KG1 (cell line): ENCODE data around the gene PALB2.

Source experiments
- DNase-seq: peaks from one replicate; lab custom pipeline; 2025; lab: John Stamatoyannopoulos, UW

PALB2 gene

DNA sequence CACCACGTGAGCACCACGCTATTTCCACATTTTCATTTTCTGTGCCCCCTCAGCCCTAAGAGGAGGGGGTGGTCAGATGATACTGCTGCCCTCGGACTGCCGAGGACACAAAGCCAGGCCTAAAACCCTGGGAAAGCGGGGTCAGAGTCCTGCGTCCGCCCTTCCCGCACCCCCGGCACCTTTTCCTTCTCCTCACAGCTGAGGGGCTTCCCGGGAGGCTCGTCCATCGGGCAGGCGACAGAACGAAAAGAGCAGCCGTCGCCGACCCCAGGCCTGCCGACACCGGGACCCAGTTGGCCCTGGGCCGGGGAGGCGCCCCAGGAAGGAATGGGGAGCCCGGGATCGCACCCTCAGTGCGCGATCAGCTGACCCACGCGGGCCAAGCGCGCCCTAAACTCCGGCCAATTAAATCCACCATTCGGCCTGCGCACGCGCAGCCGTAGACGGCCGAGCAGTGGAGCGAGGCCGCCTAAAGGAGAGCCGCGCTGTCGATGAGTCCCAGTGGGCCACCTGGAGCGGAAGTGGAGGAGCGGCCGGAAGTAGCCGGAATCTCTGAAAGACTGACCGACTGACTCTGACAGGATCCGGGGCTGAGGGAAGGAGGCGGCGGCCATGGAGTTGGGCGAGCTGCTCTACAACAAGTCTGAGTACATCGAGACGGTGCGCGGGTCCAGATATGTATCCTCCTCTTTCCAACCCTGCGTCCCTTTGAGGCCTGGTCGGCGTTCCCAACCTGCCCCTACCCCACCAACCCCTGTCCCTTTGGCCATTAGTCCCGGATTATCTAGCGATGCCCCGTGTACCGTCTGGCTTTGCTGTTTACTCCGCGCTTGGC, at the start of gene PALB2, which contains the start of gene DCTN5:
PALB2 (minus strand) TSS at position 380 of the 835 bp plus-strand sequence; CDS start at position 227, 153 bp downstream.
DCTN5 (plus strand) TSS at position 536 of the 835 bp plus-strand sequence; CDS start at position 613, 77 bp downstream.
- peak; percentile 68 for DNase-seq

- DNase-seq: no peak
Observed at GRCh38 chr16:23689442-23690187, 48.5 kb upstream of the PALB2 start.

DNA sequence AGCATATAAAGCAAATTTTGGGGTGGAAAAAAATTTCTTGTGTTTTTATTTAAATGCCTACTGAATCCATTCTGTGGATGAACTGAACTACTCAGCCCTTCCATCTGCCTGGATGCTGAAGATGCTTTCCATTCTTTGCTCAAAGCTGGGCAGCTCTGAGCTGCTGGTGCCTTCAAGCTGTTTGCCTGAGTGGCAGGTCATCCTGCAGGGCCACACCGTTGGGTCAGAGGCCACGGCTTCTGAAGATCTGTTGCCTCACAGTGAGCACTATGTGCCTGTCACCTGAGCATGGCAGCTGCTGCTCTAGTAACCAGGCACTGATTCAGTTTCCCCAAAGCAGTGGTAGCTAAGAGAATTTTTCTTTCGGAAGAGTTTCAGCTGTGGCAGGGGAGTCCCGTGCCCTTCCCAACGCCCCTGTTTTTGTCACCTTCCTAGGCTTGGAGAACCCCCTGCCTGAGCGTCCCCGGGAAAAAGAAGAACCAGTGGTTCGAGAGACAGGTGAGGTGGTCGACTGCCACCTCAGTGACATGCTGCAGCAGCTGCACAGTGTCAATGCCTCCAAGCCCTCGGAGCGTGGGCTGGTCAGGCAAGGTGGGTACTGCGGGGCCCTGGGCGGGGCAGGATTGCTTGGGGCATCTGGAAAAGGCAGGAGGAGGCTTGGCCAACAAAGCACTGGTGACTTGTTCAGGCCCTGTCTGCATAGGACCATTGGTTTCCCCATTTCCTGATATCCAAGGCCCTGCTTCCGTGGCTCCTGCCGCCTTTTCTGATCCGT, 46.1 kb upstream of the PALB2 start:
- DNase-seq: no peak

DNA sequence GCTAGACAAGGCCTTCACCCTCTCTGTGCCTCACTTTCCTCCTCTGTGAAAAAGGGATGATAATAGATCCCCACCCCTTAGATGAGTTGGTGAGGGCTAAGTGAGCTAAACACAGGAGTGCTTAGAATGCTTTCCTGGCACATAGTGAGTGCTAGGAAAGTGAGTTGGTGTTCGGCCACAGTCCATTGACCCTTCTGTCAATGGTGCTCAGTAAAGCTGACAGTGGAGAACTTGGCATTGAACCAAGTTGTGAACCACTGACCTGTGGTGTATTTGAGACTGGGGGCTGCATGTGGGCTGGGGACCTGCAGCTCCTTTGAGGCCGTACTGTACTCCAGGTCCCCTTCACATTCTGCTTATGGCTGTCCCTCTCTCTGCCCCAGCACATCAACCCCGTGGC, 42.4 kb upstream of the PALB2 start:
- no peak for DNase-seq

DNA sequence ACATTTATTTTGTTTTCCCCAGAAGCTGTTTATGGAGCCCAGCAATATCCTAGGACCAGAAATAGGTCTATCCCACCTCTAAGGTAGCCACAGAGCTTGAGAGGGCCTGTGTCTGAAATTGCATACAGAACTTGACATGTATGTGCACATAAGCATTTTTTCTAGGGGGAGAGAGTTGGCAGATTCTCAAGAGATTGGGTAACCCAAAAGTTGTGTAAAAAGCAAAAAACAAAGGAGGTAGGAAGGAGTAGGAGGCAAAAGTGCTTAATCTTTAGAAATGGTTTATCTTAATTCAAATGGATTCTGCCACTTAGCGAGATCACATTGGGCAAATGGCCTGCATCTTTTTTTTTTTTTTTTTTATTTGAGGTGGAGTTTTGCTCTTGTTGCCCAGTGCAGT, 41.1 kb upstream of the PALB2 start:
- no peak for DNase-seq

DNA sequence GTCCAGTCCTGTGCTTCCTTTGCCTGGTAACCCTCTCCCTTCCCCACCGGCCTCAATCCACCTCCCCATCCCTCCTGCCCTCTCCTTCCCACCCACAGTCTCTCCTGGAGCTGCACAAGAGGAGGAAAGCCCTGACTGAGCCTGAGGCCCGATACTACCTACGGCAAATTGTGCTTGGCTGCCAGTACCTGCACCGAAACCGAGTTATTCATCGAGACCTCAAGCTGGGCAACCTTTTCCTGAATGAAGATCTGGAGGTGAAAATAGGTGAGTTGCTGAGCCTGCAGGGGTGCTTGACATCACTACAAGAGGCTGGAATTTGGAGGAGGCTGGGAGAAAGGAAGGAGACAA, 38.9 kb upstream of the PALB2 start:
- no peak for DNase-seq

DNA sequence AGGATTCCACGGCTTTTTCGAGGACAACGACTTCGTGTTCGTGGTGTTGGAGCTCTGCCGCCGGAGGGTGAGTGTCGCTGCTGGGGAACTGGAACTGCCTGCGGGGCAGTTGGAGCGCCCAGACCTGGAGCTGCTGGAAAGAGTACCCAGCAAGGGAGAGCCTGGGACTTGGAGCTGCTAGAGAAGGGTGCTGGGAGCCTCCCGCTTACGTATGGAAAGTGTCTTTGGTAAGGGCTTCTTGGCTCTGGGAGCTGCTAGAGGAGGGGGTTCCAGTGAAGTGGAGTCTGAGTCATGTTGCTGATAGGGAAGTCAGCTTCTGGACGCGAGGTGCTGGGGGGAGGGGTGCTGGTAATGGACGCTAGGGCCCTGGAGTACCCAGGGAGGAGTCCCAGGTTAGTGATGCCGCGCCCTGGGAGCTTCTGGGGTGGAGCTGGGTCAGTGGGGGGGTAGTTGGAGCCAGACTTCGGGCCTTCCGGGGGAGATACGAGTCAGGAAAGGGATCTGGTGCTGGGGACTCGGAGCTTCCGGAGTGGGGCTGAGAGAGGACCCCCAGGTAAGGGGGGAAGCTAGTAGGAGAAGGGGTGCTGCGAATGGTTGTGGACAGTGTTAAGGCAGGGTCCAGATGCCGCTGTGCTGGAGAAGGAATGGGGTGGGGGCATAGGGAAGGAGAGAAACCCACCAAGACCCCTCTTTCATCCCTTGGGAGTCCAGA, 38.3 kb upstream of the PALB2 start:
- DNase-seq: no peak

GRCh38 chr16:23678430-23679273, 37.5 kb upstream of the PALB2 start, which contains the start of gene PLK1:
PLK1 (plus strand) TSS chr16:23678889; CDS start chr16:23678933, 44 bp downstream.
- DNase-seq: peak; percentile 88

DNA sequence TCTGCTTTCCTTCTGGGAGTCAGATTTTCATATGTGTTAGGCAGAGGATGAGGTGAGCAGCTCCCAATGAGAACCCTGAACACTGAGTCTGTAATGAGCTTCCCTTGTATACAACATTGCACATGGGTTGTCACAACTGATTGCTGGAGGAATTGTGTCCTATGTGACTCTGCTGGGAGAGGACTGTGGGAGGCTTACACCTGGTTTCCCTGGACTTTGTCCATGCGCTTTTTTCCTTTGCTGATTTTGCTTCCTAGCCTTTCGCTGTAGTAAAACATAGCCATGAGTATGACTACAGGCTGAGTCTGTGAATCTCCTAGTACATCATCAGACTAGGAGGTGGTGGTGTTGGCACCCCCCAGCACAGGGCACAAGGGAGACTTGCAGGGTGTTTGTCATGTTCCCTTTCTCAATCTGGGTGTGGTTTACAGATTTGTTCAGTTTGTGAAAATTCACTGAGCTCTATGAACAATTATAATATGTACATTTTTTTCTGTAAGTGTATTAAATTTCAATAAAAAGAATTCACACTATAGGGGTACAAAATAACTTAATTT, 35.9 kb upstream of the PALB2 start:
- DNase-seq: no peak

DNA sequence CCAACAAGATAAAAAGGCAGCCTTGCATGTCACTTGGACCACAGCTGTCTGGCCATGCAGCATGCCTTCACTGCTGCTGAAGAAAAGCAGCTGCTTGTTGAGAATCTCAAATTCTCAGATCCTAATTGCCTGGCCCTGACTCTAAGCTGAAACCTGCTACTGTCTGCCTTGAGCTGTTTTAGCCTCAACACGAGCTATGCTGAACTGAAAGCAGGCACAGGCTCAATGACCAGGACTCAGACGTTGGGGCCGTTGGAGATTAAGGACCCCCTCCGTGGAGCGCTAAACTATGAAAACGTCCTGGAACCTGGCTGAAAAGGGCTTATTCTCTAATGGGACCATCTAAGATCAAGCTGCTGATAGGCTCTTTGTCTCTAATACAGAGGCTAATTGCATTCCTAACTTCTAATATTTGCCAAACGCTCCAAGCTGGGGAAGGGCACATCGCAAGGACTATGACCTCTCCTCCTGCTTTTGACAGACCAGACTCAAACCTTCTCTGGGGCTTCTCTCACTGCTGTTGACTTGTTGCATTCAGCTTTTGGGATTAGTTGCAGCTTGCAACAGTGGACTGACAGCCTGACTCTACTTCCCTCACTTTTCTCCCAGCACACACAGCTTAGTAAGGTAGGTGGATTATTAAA, 33.0 kb upstream of the PALB2 start:
- DNase-seq: no peak

DNA sequence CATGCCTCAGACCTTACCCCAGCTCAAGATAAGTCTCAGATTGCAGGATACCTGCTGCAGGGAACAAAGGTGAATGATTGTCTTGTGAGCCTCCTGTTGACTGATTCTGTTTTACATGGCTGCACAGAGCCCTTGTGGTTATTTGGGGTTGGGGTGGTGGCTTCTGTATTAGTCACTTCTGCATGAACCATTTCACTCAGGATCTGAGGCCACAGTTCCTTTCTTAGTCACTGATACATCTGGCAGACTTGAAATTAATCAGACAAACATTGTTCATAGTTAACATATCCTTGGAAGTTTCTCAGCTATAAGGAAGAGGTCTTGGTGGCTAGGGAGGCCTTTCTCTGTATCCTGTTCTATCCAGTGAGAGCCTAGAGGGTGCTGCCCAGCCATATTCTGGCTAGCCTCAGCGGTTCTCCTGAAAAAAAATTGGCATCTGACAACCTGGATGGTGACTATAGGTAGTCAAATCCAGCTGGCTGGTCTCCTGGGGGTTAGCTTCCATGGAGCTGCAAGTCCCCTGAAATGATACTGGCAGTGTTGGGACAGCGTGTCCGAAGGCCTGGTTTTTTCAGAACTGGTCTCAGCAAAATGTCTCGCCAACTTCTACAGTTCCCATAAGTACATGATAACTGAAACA, 29.1 kb upstream of the PALB2 start:
- no peak for DNase-seq

DNA sequence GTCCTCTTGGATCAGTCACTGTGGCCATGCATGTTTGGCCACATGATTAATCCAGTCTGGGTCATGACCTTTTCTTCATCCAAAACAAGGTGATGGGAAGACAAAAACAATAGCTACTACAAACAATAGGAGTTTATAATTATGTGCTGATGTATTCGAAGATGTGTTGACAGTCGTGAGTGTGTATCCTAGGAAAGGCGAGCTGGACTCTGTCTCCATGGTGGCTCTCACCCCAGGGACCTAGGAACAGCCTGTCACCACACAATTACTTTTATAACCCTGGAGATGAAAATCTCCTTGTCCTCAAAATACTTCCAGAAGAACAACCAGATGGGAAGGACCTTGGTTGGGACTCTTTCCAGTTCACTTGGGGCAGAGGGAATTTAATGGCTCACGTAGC, 27.8 kb upstream of the PALB2 start:
- DNase-seq: no peak

GRCh38 chr16:23668225-23668624, 27.1 kb upstream of the PALB2 start:
- no peak for DNase-seq

DNA sequence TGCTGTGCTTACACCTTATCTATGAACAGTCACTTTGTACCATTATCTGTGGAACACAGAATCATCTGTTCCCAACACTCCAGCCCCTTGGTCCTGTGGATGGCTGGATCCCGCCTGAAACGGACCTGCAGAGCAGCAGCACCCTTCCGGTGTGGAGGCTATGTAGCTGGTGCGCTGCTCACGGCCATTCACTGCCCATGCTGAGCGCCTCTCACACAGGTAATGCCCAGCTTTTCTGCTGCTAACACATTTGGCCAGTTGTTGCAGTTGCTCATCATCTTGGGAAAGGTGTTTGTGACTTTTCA, 26.2 kb upstream of the PALB2 start:
- DNase-seq: no peak

DNA sequence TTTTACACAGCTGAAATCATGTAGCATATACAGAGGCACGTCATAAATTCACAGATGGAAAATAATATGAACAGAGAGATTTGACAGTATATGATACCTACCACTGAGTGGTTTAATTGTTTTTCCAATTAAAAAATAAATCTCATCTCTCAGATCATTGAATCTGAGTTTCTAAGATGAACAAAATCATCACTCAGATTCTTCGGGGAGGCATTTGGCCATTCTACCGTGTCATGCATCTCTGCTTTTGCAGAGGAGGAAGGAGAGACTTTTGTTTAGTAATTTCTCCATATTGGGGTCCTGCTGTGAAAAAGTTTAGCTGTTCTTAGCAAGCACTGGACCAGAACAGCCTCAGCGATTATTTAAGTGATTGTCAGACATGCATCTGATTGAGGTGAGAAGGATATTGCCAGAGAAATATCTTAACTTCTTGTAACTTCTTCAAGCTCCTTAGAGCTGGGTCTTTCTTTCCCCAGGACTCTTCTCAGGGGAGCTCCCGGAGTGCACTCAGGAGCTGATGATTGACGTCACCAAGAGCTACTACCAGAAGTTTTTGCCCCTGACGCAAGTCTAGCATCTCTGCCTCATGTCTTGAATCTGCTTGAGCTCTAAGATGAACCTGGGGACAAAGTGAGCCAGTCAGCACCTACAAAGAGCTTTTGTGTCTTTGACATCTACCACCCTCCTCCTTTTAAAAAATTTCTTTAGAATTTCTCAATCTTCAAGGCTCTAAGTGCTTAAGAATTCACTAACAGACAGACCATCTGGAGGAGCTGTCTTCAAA, 25.7 kb upstream of the PALB2 start:
- DNase-seq: no peak

GRCh38 chr16:23663918-23664317, 22.8 kb upstream of the PALB2 start:
- no peak for DNase-seq

DNA sequence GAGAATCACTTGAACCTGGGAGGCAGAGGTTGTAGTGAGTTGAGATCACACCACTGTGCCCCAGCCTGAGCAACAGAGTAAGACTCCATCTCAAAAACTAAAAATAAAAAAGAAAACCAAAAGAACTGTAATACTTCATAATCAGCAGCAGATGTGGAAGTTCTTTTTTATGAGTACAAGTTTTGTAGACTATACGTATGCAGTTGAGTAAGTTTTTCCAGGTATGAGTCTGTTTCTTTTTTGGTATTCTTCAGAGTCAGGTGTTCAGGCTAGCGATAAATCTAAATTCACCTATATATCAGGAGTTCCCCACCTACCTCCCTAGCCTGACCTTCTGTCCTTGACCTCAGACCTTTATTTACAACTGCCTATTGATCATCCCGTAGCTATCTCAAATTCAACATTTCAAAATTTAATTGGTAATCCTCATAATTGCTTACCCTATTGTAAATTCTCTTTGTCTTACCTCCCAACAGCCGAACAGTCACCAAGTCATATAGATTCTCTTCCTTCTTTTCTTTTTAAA, 10.9 kb upstream of the PALB2 start:
- no peak for DNase-seq

DNA sequence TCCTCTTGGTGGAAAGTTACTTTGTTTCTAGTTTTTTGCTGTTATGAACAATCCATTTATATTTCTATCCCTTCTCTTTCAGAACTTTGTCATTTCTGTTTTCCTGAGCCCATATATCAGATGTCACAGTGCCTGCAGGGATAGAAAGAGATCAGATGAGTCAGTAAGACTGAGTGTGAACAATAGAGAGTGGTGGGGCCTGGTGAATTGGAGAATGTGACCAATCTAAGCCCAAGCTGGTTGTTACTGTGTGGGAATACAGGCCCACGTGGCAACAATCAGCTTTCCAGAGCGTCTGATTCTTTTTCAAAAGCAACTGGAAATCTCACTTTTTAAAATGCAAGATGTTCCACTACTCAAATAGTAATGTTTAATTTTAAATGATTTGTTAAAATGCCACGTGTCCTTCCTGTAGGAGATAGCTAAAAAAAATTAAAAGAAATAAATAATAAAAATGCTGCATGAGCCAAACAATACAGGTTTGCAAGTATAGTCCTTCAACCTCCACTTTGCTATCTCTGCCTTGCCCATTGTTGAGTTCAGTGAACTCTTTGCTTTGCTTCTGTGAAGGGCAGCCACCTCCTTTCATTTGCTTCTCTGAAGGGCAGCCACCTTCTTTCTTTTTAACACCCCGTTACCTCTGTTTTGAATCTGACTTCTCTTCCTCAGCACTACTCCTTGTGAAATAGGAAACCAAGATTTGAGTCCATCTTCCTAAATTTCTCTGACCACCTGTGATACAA, 9.7 kb upstream of the PALB2 start:
- no peak for DNase-seq
